IgD-negative memory B cell (primary cell): Measurements from ENCODE around the gene TOX2. TPM values are rescaled to one million over a fixed set of nuclear protein-coding genes. Genes with fewer than 3 reads are reported as not detected.
A peak's percentile ranks its signal among the peaks of the same experiment; 100 is the strongest.

Experiments
- H3K27ac Mint-ChIP-seq, 3 donors: one replicate each; pipeline ENCODE4 v1.8.0; 2020 to 2022; ENCODE audit warnings: mild to moderate bottlenecking in 3 of 3, mixed read lengths in 3 of 3, moderate library complexity in 1 of 3
- H3K27me3 Mint-ChIP-seq: one replicate; pipeline ENCODE4 v1.8.0; 2021; ENCODE audit warnings: mixed read lengths
- H3K36me3 Mint-ChIP-seq: one replicate; pipeline ENCODE4 v1.8.0; 2020; ENCODE audit warnings: mild to moderate bottlenecking, mixed read lengths
- H3K4me1 Mint-ChIP-seq, 3 donors: one replicate each; pipeline ENCODE4 v1.8.0; 2020 to 2022; ENCODE audit warnings: mixed read lengths in 3 of 3, mild to moderate bottlenecking in 1 of 3
- H3K4me3 Mint-ChIP-seq, 4 donors: one replicate each; pipeline ENCODE4 v1.8.0; 2020 to 2022; ENCODE audit warnings: mild to moderate bottlenecking in 4 of 4, mixed read lengths in 4 of 4, moderate library complexity in 3 of 4
- H3K9me3 Mint-ChIP-seq, 3 donors: one replicate each; pipeline ENCODE4 v1.8.0; 2020 to 2021; ENCODE audit warnings: mixed read lengths in 3 of 3, mild to moderate bottlenecking in 1 of 3
- polyA plus RNA-seq: library from polyadenylated mRNA; unstranded; fragments of 300-500 nt; fragmentation: Illumina TruSeq; gene quantifications from one replicate; pipeline ENCODE4 v1.2.3, GENCODE V29; 2021

Gene TOX2
- polyA plus RNA-seq, 1 donor from 2014 or later, result 0.73 TPM

DNA sequence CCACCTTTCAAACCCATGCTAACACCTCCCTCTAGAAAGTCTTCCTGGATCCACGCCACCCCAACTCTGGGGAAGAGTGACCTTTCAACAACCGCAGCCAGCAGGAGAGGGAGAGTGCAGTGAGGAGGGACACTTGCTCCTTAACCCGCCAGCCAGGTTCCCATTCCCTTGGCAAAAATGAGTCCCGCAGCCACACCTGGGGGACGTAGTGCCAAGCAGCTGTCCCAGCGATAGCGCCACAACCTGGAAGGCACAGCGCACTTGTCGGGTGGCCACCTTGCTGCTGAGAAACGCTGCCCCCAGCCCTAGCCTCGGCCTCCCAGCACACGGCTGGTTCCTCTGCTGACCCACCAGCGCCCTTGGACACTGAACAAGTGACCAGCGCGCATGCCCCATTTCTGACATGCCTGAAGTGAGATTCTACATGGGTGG lies 153.0 kb downstream of the TOX2 start:
- no peak overlapping the region for H3K4me3 Mint-ChIP-seq
- peaks cover 12 to 14% (median 13%) of the 10 kb centered on the region in 3 donors for H3K4me1 Mint-ChIP-seq

DNA sequence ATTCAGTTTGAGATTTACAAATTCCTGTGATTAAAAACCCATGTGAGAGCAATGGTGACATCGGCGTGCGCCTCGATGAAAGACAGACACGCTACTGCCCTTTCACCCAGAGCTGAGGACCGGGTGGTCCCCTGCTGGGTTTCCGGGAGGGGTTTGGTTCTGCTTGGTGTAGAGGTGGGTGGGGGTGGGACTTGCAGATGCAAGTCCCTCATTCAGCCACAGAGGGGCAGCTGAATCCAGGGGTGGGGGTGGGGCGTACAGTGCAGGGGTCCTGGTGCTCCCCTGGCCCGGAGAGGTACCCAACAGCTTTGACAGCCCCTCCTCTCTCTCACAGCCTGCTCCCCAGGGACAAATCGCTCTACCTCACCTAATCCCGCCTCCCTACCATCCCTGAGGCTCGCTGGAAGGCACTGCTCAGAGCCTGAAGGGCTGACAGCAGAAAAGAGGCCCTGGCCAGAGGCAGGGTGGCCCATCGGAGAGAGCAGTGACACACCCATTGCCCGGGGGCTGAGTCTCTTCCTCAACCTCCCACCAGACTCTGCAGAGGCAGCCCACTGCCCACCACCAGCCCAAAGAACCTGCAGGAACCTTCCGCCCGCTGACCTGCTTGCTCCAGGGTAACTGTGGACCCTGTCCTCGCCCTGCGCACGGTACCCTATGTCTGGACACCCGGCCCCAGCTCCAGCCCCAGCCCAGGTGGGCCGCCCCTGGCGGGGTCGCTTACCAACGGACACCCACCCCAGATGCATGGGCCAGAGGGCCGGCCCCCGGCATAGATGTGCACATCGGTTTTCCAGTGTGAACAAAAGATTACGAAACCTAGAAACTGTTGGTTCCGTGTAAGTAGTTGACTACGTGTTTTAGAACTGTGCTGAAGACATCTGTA lies 153.9 kb downstream of the TOX2 start:
- H3K27ac Mint-ChIP-seq, result peak overlapping the region; percentile 69 to 95 (median 88)
- peak overlapping the region; percentile 38 to 92 (median 75) for H3K4me3 Mint-ChIP-seq
- H3K4me1 Mint-ChIP-seq, result peaks cover 12 to 14% (median 13%) of the 10 kb centered on the region in 3 donors
- H3K9me3 Mint-ChIP-seq, result no peaks in the 10 kb centered on the region
- peaks cover 5% of the 10 kb centered on the region for H3K36me3 Mint-ChIP-seq
- peaks cover 25% of the 10 kb centered on the region for H3K27me3 Mint-ChIP-seq

More for the DNA sequence above, 153.0 kb downstream of the TOX2 start:
- Mint-ChIP-seq H3K9me3 (no peaks in the 10 kb centered on the region), H3K27ac (no peak overlapping the region), H3K36me3 (peaks cover 6% of the 10 kb centered on the region), H3K27me3 (peaks cover 25% of the 10 kb centered on the region)

DNA sequence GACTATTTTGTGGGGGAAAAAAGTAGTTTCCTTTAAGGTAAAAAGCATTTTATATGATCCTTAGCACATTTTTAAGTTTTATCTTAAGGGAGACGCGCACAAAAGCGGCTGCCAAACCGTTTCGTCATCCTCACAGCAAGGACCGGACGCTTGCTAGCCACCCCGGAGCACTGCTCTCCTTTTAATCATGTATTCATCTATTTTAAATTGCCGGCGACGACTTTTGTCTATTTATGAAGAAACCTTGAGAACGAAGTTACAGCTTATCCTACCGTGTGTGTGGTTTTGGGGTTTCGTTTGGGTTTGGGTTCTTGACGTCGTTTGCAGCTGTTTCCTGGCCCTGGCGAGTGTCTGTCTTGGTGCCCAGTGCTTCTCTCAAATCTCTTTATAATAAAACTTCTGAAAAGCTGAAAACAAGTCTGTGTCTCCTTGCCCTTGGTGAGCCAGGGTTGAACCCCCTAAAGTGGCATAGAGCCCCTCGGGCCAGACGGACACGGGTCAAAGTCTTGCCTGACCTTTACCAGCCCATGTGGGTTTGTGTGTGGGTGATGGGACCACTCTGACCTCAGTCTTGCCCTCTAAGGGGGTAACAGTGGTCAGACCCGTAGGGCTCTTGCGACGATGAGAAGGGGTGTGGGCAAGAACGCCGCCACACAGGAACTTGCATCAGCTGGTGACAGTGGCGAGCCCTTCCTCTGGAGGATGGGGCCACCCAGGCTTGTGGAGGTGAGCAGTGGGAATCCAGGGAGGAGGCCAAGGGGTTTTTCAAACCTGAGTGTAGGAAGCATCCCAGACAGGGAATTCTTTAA lies 154.8 kb downstream of the TOX2 start:
- Mint-ChIP-seq H3K4me3 (peak overlapping the region; percentile 38 to 92 (median 75)), H3K27me3 (peaks cover 25% of the 10 kb centered on the region), H3K4me1 (peaks cover 12 to 14% (median 13%) of the 10 kb centered on the region in 3 donors), H3K27ac (peak overlapping the region; percentile 69 to 95 (median 88)), H3K9me3 (no peaks in the 10 kb centered on the region), H3K36me3 (peaks cover 3% of the 10 kb centered on the region)

DNA sequence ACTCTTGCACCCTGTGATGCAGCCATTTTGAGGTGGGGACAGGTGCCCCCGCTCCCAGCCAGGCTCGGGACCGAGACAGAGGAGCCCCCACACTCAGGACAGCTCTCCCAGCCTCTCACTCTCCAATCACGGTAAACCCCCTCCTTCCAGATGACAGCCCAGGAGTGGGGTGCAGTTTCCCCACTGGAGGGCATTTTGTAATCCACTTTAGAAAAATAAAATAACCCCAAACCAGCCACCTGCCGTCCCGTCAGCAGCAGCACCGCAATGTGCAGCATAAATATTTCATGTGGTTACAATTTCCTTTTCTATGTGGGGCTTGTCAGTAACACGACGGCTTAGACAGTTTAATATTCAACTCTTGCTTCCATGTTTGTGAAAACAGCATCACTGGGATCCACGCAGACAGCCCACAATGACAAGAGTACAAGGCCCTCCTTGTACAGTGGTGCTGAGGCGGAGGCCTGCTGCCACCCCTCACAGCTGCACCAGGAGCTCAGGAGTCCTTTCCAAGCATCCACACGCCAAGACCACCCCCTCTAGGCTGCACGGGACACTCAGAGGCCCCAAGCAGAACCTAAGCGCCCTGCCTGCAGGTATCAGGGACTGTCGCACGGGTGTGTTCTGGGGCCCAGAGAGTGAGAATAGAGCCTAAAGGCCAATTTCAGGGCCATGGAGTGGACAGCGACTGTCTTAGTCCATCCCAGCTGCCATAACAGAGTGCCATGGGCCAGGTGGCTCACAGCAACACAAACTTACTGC lies 155.7 kb downstream of the TOX2 start:
- Mint-ChIP-seq H3K4me3 (peak overlapping the region; percentile 36 to 92 (median 73)), H3K27ac (peak overlapping the region in 2 of 3 donors; percentile 69 to 88), H3K27me3 (peaks cover 25% of the 10 kb centered on the region), H3K36me3 (peaks cover 3% of the 10 kb centered on the region), H3K9me3 (no peaks in the 10 kb centered on the region), H3K4me1 (peaks cover 12 to 14% (median 13%) of the 10 kb centered on the region in 3 donors)

DNA sequence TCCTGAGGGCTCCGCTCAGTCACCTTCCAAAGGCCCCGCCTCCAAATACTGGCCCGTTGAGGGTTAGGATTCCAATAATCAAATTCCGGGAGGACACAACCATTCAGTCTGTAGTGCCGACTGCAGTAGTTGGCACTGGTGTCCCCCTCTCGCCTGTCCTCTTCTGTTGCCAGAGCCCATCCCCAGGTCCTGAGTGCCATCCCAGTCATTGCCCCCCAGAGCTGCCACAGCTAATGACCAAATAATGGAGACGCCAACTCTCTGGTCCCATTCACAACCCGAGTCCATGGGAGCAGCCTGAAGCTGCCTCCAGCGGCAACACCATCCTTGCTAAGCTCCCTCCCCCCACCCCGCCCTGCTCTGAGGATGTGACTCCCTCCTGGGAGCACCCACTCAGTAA lies 156.4 kb downstream of the TOX2 start:
- no peaks in the 10 kb centered on the region for H3K9me3 Mint-ChIP-seq
- peaks cover 25% of the 10 kb centered on the region for H3K27me3 Mint-ChIP-seq
- H3K4me1 Mint-ChIP-seq, result peaks cover 12 to 15% (median 14%) of the 10 kb centered on the region in 3 donors
- H3K4me3 Mint-ChIP-seq, result no peak overlapping the region
- no peak overlapping the region for H3K27ac Mint-ChIP-seq
- peaks cover 3% of the 10 kb centered on the region for H3K36me3 Mint-ChIP-seq

- H3K27me3 Mint-ChIP-seq, result peaks cover 25% of the 10 kb centered on the region
- H3K4me1 Mint-ChIP-seq, result peaks cover 12 to 15% (median 14%) of the 10 kb centered on the region in 3 donors
- peaks cover 3% of the 10 kb centered on the region for H3K36me3 Mint-ChIP-seq
- no peaks in the 10 kb centered on the region for H3K9me3 Mint-ChIP-seq
- H3K4me3 Mint-ChIP-seq, result peak overlapping the region in 1 of 4 donors; percentile 51
- H3K27ac Mint-ChIP-seq, result no peak overlapping the region
Measured at GRCh38 chr20:44071526-44072111, 157.0 kb downstream of the TOX2 start.

DNA sequence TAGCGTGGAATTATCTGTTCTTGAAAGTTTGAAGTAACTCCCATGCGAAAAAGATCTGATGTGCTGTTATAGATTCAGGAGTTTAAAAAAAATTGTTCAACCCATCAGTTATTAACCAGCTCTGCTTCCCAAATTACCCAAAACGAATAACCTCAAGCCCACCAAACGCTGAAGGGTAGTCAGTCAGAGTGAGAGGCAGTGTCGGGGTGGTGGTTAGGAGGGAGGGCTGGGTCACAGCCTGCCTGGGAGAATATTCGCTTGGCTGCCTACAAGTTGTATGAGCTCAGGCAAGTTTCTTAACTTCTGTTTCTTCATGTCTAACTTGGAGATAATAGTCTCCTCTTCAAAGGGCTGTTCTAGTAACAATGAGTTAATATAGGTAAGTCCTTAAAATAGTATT lies 157.7 kb downstream of the TOX2 start:
- H3K27me3 Mint-ChIP-seq, result peaks cover 25% of the 10 kb centered on the region
- H3K4me1 Mint-ChIP-seq, result peaks cover 12 to 15% (median 14%) of the 10 kb centered on the region in 3 donors
- no peak overlapping the region for H3K27ac Mint-ChIP-seq
- H3K36me3 Mint-ChIP-seq, result peaks cover 3% of the 10 kb centered on the region
- no peaks in the 10 kb centered on the region for H3K9me3 Mint-ChIP-seq
- no peak overlapping the region for H3K4me3 Mint-ChIP-seq

DNA sequence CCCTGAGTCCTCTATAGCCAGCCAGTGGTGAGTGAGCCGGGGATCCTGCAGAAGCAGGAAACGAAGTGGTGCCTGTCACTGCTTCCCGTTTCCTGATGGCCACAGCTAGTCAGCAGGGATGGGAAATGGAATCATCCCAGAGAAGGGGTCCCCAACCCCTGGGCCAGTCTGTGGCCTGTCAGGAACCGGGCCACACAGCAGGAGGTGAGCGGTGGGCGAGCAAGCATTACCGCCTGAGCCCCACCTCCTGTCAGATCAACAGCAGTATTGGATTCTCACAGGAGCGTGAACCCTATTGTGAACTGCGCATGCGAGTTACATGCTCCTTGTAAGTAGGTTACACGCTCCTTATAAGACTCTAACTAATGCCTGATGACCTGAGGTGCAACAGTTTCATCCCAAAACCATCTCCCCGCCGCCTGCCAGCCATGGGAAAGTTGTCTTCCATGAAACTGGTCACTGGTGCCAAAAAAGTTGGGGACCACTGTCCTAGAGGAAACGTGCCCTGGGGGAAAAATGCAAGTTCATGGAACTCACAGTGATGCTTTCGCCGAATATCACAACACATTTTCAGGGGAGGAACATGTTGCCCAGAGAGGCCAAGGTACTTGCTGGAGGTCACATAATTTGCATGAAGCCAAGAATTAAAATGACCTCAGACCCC lies 158.5 kb downstream of the TOX2 start:
- H3K27ac Mint-ChIP-seq, result peak overlapping the region in 1 of 3 donors; percentile 80
- H3K27me3 Mint-ChIP-seq, result peaks cover 20% of the 10 kb centered on the region
- peaks cover 12 to 15% (median 14%) of the 10 kb centered on the region in 3 donors for H3K4me1 Mint-ChIP-seq
- no peaks in the 10 kb centered on the region for H3K9me3 Mint-ChIP-seq
- no peak overlapping the region for H3K4me3 Mint-ChIP-seq
- H3K36me3 Mint-ChIP-seq, result peaks cover 3% of the 10 kb centered on the region

DNA sequence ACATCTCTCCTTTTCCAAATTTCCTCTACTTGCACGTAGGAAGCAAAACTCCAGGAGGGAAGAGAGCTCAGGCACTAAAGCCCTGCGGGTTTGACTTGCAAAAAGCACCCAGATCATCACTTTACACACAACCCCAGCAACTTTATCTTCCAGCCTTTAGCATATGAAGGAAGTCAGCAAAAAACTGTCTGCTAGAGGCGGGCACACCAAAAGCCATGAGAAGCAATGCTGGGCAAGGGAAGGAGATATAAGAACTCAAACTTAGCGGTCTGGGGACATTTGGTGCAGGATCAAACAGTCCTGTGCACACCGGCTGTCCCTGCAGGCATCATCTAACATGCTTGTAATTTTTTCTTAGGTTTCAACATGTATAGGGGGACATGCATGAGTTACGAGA lies 159.0 kb downstream of the TOX2 start:
- Mint-ChIP-seq H3K36me3 (peaks cover 3% of the 10 kb centered on the region), H3K27me3 (peaks cover 17% of the 10 kb centered on the region), H3K27ac (peak overlapping the region in 1 of 3 donors; percentile 80), H3K4me3 (no peak overlapping the region), H3K4me1 (peaks cover 12 to 15% (median 14%) of the 10 kb centered on the region in 3 donors), H3K9me3 (no peaks in the 10 kb centered on the region)

GRCh38 chr20:44074252-44075151 lies 159.8 kb downstream of the TOX2 start:
- H3K27me3 Mint-ChIP-seq, result peaks cover 10% of the 10 kb centered on the region
- peaks cover 8 to 10% (median 8%) of the 10 kb centered on the region in 3 donors for H3K4me1 Mint-ChIP-seq
- no peak overlapping the region for H3K4me3 Mint-ChIP-seq
- H3K27ac Mint-ChIP-seq, result peak overlapping the region in 1 of 3 donors; percentile 22
- peaks cover 3% of the 10 kb centered on the region for H3K36me3 Mint-ChIP-seq
- no peaks in the 10 kb centered on the region for H3K9me3 Mint-ChIP-seq

DNA sequence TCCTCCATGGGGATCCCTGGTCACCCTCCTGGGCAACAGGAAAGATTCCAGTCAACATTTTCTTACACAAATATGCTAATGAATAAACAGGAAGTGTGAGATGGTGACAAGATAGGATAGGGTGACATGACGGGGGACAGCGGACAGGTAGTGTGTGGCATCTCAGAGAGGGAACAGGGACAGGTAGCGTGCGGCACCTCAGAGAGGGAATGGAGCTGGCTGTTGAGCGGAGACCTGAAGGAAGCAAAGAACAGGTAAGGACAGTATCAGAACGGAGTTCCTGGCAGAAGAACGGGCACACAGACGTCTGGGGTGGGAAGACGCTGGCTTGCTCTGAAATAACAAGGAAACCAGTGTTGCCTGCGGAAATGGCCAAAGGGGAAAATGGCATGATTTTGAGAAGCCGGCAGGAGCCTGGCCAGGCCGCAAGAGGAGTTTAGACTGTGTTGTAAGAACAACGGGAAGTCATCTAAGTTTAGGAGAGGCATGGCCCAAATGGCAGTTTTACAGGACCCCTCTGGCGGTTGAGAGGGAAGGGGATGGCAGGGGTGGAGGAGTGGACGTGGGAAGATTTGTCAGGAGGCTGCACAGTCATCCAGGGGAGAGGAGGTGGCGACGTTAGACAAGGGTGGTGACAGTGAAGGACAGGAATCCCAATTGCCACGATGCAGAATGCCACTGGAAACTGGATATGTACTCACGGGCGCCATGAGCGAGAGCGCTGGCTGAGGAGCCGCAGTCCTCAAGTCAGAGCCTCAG lies 160.7 kb downstream of the TOX2 start:
- Mint-ChIP-seq H3K4me1 (peaks cover 1 to 5% (median 5%) of the 10 kb centered on the region in 3 donors), H3K4me3 (peak overlapping the region in 1 of 4 donors; percentile 19), H3K27ac (no peak overlapping the region), H3K9me3 (no peaks in the 10 kb centered on the region), H3K36me3 (peaks cover under 1% of the 10 kb centered on the region), H3K27me3 (peaks cover 5% of the 10 kb centered on the region)

- Mint-ChIP-seq H3K36me3 (no peaks in the 10 kb centered on the region), H3K4me3 (no peak overlapping the region), H3K27ac (no peak overlapping the region), H3K9me3 (no peaks in the 10 kb centered on the region), H3K27me3 (peaks cover 4% of the 10 kb centered on the region), H3K4me1 (peaks cover 0 to 9% (median 2%) of the 10 kb centered on the region in 3 donors)
Measured at GRCh38 chr20:44075950-44076232, 161.2 kb downstream of the TOX2 start.
